Transverse colon (tissue), 4 donors: ENCODE measurements around the gene PRDM12.

Experiments used
- CTCF ChIP-seq, 5 experiments: fragments of 200-600 bp in 3 of 5; fragments of 450-650 bp in 2 of 5; sonication (generic) in 3 of 5; IDR thresholded peaks; 1 replicate in 2 of 5; 2 replicates in 3 of 5; pipeline ENCODE4 v1.5.1; 2016 to 2017; ENCODE audit warnings: antibody characterized with exemption in 5 of 5, inconsistent platforms in 3 of 5, mild to moderate bottlenecking in 2 of 5, moderate library complexity in 1 of 5
- EP300 ChIP-seq: sonication (generic); formaldehyde crosslinking; IDR thresholded peaks from one replicate; pipeline ENCODE4 v1.6.1; 2017; ENCODE audit warnings: antibody characterized with exemption, low read depth
- POLR2A ChIP-seq: fragments of 450-650 bp; IDR thresholded peaks from one replicate; pipeline ENCODE4 v1.6.1; 2016; ENCODE audit warnings: antibody characterized with exemption, mild to moderate bottlenecking, moderate library complexity
- POLR2AphosphoS5 ChIP-seq, 3 donors: sonication (generic); formaldehyde crosslinking; IDR thresholded peaks; one replicate each; pipeline ENCODE4 v1.6.1; 2016; ENCODE audit warnings: antibody characterized with exemption in 3 of 3

DNA sequence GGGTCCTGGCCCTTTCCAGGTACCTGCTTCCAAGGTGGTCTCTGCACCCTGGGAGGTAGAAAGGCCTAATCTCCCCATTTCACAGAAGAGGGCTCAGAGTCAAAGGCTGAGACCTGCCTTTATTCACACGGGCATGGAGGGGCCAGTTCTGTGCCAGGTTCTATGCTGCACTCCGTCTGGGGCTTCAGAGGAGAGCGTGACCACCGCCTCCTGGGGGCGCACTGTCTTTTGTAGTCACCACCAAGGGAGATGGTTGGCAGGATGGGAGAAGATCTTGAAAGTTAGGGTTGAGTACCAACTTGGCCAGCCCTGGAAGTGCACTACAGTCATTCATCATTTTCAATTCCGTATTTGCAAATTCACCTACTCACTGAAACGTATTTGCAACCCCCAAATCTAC, 23.7 kb upstream of the PRDM12 start:
- TF ChIP-seq CTCF (IDR thresholded peaks at IDR 0.05) = no peak
- no peak for TF ChIP-seq POLR2AphosphoS5 (IDR thresholded peaks at IDR 0.05)
- TF ChIP-seq POLR2A = no peak
- TF ChIP-seq EP300 = no peak
